H9 (cell line): ENCODE measurements around the gene ITPR1. TPM values are rescaled to one million over a fixed set of nuclear protein-coding genes. Genes with fewer than 3 reads are reported as not detected.

Source experiments
- DNase-seq: peaks from one replicate; pipeline ENCODE4 v3.0.0-alpha.2; 2017
- H2AFZ ChIP-seq: one replicate; pipeline ENCODE4 v1.6.1; 2013; ENCODE audit warnings: mild to moderate bottlenecking, low read length, control low read depth, moderate library complexity
- H2AK5ac ChIP-seq: 2 replicates; pipeline ENCODE4 v1.6.1; 2013; ENCODE audit warnings: low read length, control low read depth, mixed read lengths; ENCODE audit not compliant: insufficient read length
- H2BK120ac ChIP-seq: one replicate; pipeline ENCODE4 v1.6.1; 2013; ENCODE audit warnings: low read depth, mild to moderate bottlenecking, low read length, control low read depth, inconsistent platforms; ENCODE audit not compliant: poor library complexity, severe bottlenecking
- H2BK12ac ChIP-seq: 2 replicates; pipeline ENCODE4 v1.6.1; 2013; ENCODE audit warnings: low read length, control low read depth, mixed read lengths, low read depth; ENCODE audit not compliant: insufficient read length
- H2BK15ac ChIP-seq: 2 replicates; pipeline ENCODE4 v1.6.1; 2013; ENCODE audit warnings: low read depth, low read length, control low read depth
- H2BK20ac ChIP-seq: one replicate; pipeline ENCODE4 v1.6.1; 2013; ENCODE audit warnings: low read depth, mild to moderate bottlenecking, low read length, control low read depth, inconsistent platforms; ENCODE audit not compliant: poor library complexity, severe bottlenecking
- H2BK5ac ChIP-seq: 2 replicates; pipeline ENCODE4 v1.6.1; 2013; ENCODE audit warnings: low read length, control low read depth, mixed read lengths; ENCODE audit not compliant: insufficient read length
- H3K14ac ChIP-seq: 2 replicates; pipeline ENCODE4 v1.6.1; 2013; ENCODE audit warnings: low read length, control low read depth; ENCODE audit not compliant: insufficient read depth
- H3K18ac ChIP-seq: 2 replicates; pipeline ENCODE4 v1.6.1; 2013; ENCODE audit warnings: low read depth, mild to moderate bottlenecking, mixed read lengths, low read length, control low read depth; ENCODE audit not compliant: insufficient read length
- H3K23ac ChIP-seq: 2 replicates; pipeline ENCODE4 v1.6.1; 2013; ENCODE audit warnings: low read length, control low read depth, mixed read lengths, low read depth; ENCODE audit not compliant: insufficient read length
- H3K23me2 ChIP-seq: 2 replicates; pipeline ENCODE4 v1.6.1; 2013; ENCODE audit warnings: low read depth, mild to moderate bottlenecking, mixed read lengths, low read length, control low read depth; ENCODE audit not compliant: insufficient read length, poor library complexity, severe bottlenecking
- H3K27ac ChIP-seq: 2 replicates; pipeline ENCODE4 v1.5.1; 2013; ENCODE audit warnings: low read length, control low read depth, mixed read lengths, low read depth; ENCODE audit not compliant: insufficient read length
- H3K27me3 ChIP-seq: 2 replicates; pipeline ENCODE4 v1.6.1; 2013; ENCODE audit warnings: low read length, control low read depth, inconsistent platforms; ENCODE audit not compliant: insufficient read depth
- H3K4ac ChIP-seq: 2 replicates; pipeline ENCODE4 v1.6.1; 2013; ENCODE audit warnings: low read depth, mild to moderate bottlenecking, control low read depth, inconsistent platforms, low read length, moderate library complexity
- H3K4me1 ChIP-seq: 2 replicates; pipeline ENCODE4 v1.6.1; 2013; ENCODE audit warnings: low read length, control low read depth, inconsistent platforms; ENCODE audit not compliant: insufficient read depth
- H3K4me2 ChIP-seq: 2 replicates; pipeline ENCODE4 v1.6.1; 2013; ENCODE audit warnings: low read length, control low read depth, mixed read lengths; ENCODE audit not compliant: insufficient read length, insufficient read depth
- H3K56ac ChIP-seq: 2 replicates; pipeline ENCODE4 v1.6.1; 2013; ENCODE audit warnings: low read depth, mild to moderate bottlenecking, mixed read lengths, low read length, control low read depth; ENCODE audit not compliant: insufficient read length
- H3K79me1 ChIP-seq: 2 replicates; pipeline ENCODE4 v1.6.1; 2013; ENCODE audit warnings: low read depth, mild to moderate bottlenecking, moderate library complexity, low read length, control low read depth, inconsistent platforms; ENCODE audit not compliant: insufficient read depth, poor library complexity, severe bottlenecking
- H3K79me2 ChIP-seq: 2 replicates; pipeline ENCODE4 v1.6.1; 2013; ENCODE audit warnings: low read length, control low read depth, inconsistent platforms; ENCODE audit not compliant: insufficient read depth
- H3K9ac ChIP-seq: 2 replicates; pipeline ENCODE4 v1.6.1; 2013; ENCODE audit warnings: low read length, control low read depth, mixed read lengths; ENCODE audit not compliant: insufficient read length; ENCODE audit errors: extremely low read depth
- H3K9me3 ChIP-seq: one replicate; pipeline ENCODE4 v1.6.1; 2013; ENCODE audit warnings: low read depth, low read length, inconsistent platforms; ENCODE audit not compliant: control insufficient read depth
- H3T11ph ChIP-seq: one replicate; pipeline ENCODE4 v1.6.1; 2013; ENCODE audit warnings: mild to moderate bottlenecking, low read length, control low read depth, inconsistent platforms
- H4K20me1 ChIP-seq: one replicate; pipeline ENCODE4 v1.6.1; 2013; ENCODE audit not compliant: control insufficient read depth, insufficient read length, insufficient read depth
- H4K5ac ChIP-seq: 2 replicates; pipeline ENCODE4 v1.6.1; 2013; ENCODE audit warnings: low read depth, mild to moderate bottlenecking, mixed read lengths, low read length, control low read depth; ENCODE audit not compliant: insufficient read length
- H4K8ac ChIP-seq: replicated peaks from 2 replicates; pipeline ENCODE4 v1.6.1; 2013; ENCODE audit warnings: low read length, control low read depth, mixed read lengths, low read depth; ENCODE audit not compliant: insufficient read length
- H4K91ac ChIP-seq: 2 replicates; pipeline ENCODE4 v1.6.1; 2013; ENCODE audit warnings: low read depth, mild to moderate bottlenecking, moderate library complexity, mixed read lengths, low read length, control low read depth; ENCODE audit not compliant: insufficient read length
- H3K27ac Mint-ChIP-seq, 3 experiments: 2 replicates in 2 of 3; 3 replicates in 1 of 3; pipeline ENCODE4 v1.8.0; 2020 to 2021; ENCODE audit warnings: mixed read lengths in 3 of 3, mild to moderate bottlenecking in 1 of 3, moderate library complexity in 1 of 3
- H3K27me3 Mint-ChIP-seq: 2 replicates; pipeline ENCODE4 v1.8.0; 2021; ENCODE audit warnings: low read depth, mild to moderate bottlenecking, moderate library complexity, mixed read lengths
- H3K36me3 Mint-ChIP-seq, 3 experiments: 2 replicates in 2 of 3; 3 replicates in 1 of 3; pipeline ENCODE4 v1.8.0; 2020 to 2021; ENCODE audit warnings: low read depth in 3 of 3, mixed read lengths in 3 of 3; ENCODE audit not compliant: insufficient read depth in 1 of 3
- H3K4me1 Mint-ChIP-seq, 2 experiments: 2 replicates each; pipeline ENCODE4 v1.8.0; 2020; ENCODE audit warnings: mixed read lengths in 2 of 2
- H3K4me3 Mint-ChIP-seq, 2 experiments: 2 replicates in 1 of 2; 3 replicates in 1 of 2; pipeline ENCODE4 v1.8.0; 2020 to 2021; ENCODE audit warnings: mild to moderate bottlenecking in 2 of 2, mixed read lengths in 2 of 2, moderate library complexity in 1 of 2
- H3K9me3 Mint-ChIP-seq, 2 experiments: 2 replicates in 1 of 2; 3 replicates in 1 of 2; pipeline ENCODE4 v1.8.0; 2020; ENCODE audit warnings: mild to moderate bottlenecking in 2 of 2, mixed read lengths in 2 of 2, moderate library complexity in 1 of 2
- WGBS: extraction: QIAGEN DNeasy Blood & Tissue Kit; methylation state at CpG from one replicate; pipeline ENCODE4 v1.1.7; 2013; ENCODE audit warnings: missing lambda C conversion rate, low lambda C conversion rate, mixed read lengths; ENCODE audit not compliant: insufficient read length; ENCODE audit errors: extremely low coverage; 5-methylcytosine and 5-hydroxymethylcytosine counted together
- total RNA-seq: library from RNA; stranded (reverse); gene quantifications from 2 replicates; pipeline ENCODE4 v1.2.1, GENCODE V29; 2021
- TF ChIP-seq, protein P1 (sequence below): fragments of 200-600 bp; sonication (generic); conservative IDR thresholded peaks from 3 replicates; pipeline ENCODE4 v1.8.0; 2021; ENCODE audit warnings: antibody characterized with exemption, mild to moderate bottlenecking

Gene ITPR1
- total RNA-seq, 1 experiment from 2014 or later = 4.2 TPM

- Mint-ChIP-seq H3K27ac (no peak overlapping the region; a peak in 1 of 7 replicates), H3K4me1 (peaks cover 0 to 14% of the 10 kb centered on the region in 2 experiments; a peak in 2 of 4 replicates), H3K4me3 (no peak overlapping the region), H3K27me3 (no peaks in the 10 kb centered on the region; the same call in 1 of the 2 replicates), H3K36me3 (no peaks in the 10 kb centered on the region), H3K9me3 (no peaks in the 10 kb centered on the region)
- Histone ChIP-seq H3K79me1 (no peaks in the 10 kb centered on the region), H3K23me2 (no peaks in the 10 kb centered on the region), H2AFZ (no peak overlapping the region), H2BK12ac (no peak overlapping the region), H4K20me1 (no peaks in the 10 kb centered on the region), H4K91ac (no peak overlapping the region), H3K9ac (no peak overlapping the region), H3K18ac (no peak overlapping the region), H2BK20ac (no peak overlapping the region), H3K4me1 (no peaks in the 10 kb centered on the region), H4K8ac (no peak overlapping the region), H4K5ac (no peak overlapping the region), H2AK5ac (no peak overlapping the region), H2BK5ac (no peak overlapping the region), H3K27me3 (no peaks in the 10 kb centered on the region), H3K27ac (no peak overlapping the region), H3K14ac (no peak overlapping the region), H3K9me3 (no peaks in the 10 kb centered on the region), H2BK120ac (no peak overlapping the region), H3K79me2 (no peaks in the 10 kb centered on the region), H3K4me2 (no peak overlapping the region), H3K56ac (no peak overlapping the region), H3K4ac (no peak overlapping the region), H3K23ac (no peak overlapping the region), H2BK15ac (no peak overlapping the region), H3T11ph (no peak overlapping the region)
- WGBS = no CpG with 5 or more reads among the region's 5 CpGs
- DNase-seq = no peak
- TF ChIP-seq, protein P1, sequence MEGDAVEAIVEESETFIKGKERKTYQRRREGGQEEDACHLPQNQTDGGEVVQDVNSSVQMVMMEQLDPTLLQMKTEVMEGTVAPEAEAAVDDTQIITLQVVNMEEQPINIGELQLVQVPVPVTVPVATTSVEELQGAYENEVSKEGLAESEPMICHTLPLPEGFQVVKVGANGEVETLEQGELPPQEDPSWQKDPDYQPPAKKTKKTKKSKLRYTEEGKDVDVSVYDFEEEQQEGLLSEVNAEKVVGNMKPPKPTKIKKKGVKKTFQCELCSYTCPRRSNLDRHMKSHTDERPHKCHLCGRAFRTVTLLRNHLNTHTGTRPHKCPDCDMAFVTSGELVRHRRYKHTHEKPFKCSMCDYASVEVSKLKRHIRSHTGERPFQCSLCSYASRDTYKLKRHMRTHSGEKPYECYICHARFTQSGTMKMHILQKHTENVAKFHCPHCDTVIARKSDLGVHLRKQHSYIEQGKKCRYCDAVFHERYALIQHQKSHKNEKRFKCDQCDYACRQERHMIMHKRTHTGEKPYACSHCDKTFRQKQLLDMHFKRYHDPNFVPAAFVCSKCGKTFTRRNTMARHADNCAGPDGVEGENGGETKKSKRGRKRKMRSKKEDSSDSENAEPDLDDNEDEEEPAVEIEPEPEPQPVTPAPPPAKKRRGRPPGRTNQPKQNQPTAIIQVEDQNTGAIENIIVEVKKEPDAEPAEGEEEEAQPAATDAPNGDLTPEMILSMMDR = no peak
These were observed 9.9 kb downstream of the ITPR1 start for GRCh38 chr3:4503050-4503449.
